Gastroesophageal sphincter (tissue), 4 donors: ENCODE results near the gene NHSL1. TPM values are rescaled to one million over a fixed set of nuclear protein-coding genes. Genes with fewer than 3 reads are reported as not detected.

ENCODE experiments used
- ATAC-seq: fragments of 150-250 bp; one replicate; pipeline ENCODE4 v1.9.1; 2016; ENCODE audit warnings: mild to moderate bottlenecking, moderate library complexity
- H3K27ac ChIP-seq, 4 donors: fragments of 200-600 bp; sonication (generic) in 3 of 4; 1 replicate in 3 of 4; 2 replicates in 1 of 4; pipeline ENCODE4 v1.5.1; 2016 to 2019
- H3K27me3 ChIP-seq: fragments of 200-600 bp; sonication (generic); one replicate; pipeline ENCODE4 v1.5.1; 2019
- H3K36me3 ChIP-seq, 2 donors: fragments of 200-600 bp; sonication (generic); one replicate each; pipeline ENCODE4 v1.5.1; 2019; ENCODE audit warnings: control low read depth in 1 of 2
- H3K4me1 ChIP-seq, 3 donors: fragments of 200-600 bp; sonication (generic); 1 replicate in 2 of 3; 2 replicates in 1 of 3; pipeline ENCODE4 v1.5.1; 2016 to 2019; ENCODE audit warnings: control low read depth in 2 of 3
- H3K4me3 ChIP-seq, 2 donors: fragments of 200-600 bp; sonication (generic); one replicate each; pipeline ENCODE4 v1.5.1; 2019; ENCODE audit warnings: mild to moderate bottlenecking in 1 of 2, moderate library complexity in 1 of 2
- H3K9me3 ChIP-seq, 3 donors: fragments of 200-600 bp; sonication (generic); one replicate each; pipeline ENCODE4 v1.5.1; 2017 to 2019; ENCODE audit warnings: control low read depth in 2 of 3
- EP300 ChIP-seq: sonication (generic); formaldehyde crosslinking; IDR thresholded peaks from one replicate; pipeline ENCODE4 v1.6.1; 2017; ENCODE audit warnings: antibody characterized with exemption, mild to moderate bottlenecking
- POLR2A ChIP-seq, 2 donors: fragments of 450-650 bp; IDR thresholded peaks; one replicate each; pipeline ENCODE4 v1.6.1; 2017; ENCODE audit warnings: antibody characterized with exemption in 2 of 2, mild to moderate bottlenecking in 2 of 2, moderate library complexity in 1 of 2
- POLR2AphosphoS5 ChIP-seq: sonication (generic); formaldehyde crosslinking; IDR thresholded peaks from one replicate; pipeline ENCODE4 v1.6.1; 2017; ENCODE audit warnings: antibody characterized with exemption
- WGBS, 2 donors: methylation state at CpG; one replicate each; pipeline ENCODE4 v1.1.5; 2018; ENCODE audit warnings: low coverage in 1 of 2; 5-methylcytosine and 5-hydroxymethylcytosine counted together
- total RNA-seq, 4 donors: library from RNA; depleted of rRNA; stranded (reverse); fragments of >200 nt; gene quantifications; one replicate each; pipeline ENCODE4 v1.1.0, GENCODE V29; 2016
- TF ChIP-seq, protein P1 (sequence below), 4 experiments: fragments of 200-600 bp in 2 of 4; fragments of 450-650 bp in 2 of 4; sonication (generic) in 1 of 4; IDR thresholded peaks; one replicate each; pipeline ENCODE4 v1.5.1; 2017 to 2019; ENCODE audit warnings: antibody characterized with exemption in 4 of 4, mild to moderate bottlenecking in 2 of 4, moderate library complexity in 2 of 4

The NHSL1 gene
- total RNA-seq, 4 donors from 2014 or later = 5.7 to 9.3 (median 7.9) TPM

DNA sequence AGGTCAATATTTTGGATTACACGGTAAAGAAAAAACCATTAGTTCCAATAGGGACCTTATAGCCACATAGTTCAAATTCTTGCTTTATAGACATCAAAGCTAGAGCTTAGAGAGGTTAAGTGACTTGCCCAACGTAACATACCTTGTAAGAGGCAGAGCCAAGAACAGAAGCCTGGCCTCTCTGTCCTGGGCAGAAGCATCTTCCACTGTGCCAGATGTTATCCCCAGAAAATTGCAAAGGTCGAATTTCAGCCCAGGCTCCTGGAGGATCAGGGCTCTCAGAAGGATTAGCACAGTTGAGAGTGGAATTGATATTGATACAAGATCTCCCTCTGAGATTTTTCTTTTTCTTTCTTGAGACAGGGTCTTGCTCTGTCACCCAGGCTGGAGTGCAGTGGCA, 115.5 kb downstream of the NHSL1 start:
- 61 to 74% methylated on average over 3 of the region's 3 CpGs for WGBS, 2 donors
- Histone ChIP-seq H3K4me1 (no peaks in the 10 kb centered on the region), H3K27ac (no peak overlapping the region), H3K27me3 (no peaks in the 10 kb centered on the region), H3K4me3 (no peak overlapping the region), H3K36me3 (no peaks in the 10 kb centered on the region), H3K9me3 (no peaks in the 10 kb centered on the region)
- TF ChIP-seq EP300 (no peak), POLR2A (IDR thresholded peaks at IDR 0.05) (no peak), POLR2AphosphoS5 (no peak)
- TF ChIP-seq, protein P1, sequence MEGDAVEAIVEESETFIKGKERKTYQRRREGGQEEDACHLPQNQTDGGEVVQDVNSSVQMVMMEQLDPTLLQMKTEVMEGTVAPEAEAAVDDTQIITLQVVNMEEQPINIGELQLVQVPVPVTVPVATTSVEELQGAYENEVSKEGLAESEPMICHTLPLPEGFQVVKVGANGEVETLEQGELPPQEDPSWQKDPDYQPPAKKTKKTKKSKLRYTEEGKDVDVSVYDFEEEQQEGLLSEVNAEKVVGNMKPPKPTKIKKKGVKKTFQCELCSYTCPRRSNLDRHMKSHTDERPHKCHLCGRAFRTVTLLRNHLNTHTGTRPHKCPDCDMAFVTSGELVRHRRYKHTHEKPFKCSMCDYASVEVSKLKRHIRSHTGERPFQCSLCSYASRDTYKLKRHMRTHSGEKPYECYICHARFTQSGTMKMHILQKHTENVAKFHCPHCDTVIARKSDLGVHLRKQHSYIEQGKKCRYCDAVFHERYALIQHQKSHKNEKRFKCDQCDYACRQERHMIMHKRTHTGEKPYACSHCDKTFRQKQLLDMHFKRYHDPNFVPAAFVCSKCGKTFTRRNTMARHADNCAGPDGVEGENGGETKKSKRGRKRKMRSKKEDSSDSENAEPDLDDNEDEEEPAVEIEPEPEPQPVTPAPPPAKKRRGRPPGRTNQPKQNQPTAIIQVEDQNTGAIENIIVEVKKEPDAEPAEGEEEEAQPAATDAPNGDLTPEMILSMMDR (IDR thresholded peaks at IDR 0.05) = no peak
- ATAC-seq = no peak

DNA sequence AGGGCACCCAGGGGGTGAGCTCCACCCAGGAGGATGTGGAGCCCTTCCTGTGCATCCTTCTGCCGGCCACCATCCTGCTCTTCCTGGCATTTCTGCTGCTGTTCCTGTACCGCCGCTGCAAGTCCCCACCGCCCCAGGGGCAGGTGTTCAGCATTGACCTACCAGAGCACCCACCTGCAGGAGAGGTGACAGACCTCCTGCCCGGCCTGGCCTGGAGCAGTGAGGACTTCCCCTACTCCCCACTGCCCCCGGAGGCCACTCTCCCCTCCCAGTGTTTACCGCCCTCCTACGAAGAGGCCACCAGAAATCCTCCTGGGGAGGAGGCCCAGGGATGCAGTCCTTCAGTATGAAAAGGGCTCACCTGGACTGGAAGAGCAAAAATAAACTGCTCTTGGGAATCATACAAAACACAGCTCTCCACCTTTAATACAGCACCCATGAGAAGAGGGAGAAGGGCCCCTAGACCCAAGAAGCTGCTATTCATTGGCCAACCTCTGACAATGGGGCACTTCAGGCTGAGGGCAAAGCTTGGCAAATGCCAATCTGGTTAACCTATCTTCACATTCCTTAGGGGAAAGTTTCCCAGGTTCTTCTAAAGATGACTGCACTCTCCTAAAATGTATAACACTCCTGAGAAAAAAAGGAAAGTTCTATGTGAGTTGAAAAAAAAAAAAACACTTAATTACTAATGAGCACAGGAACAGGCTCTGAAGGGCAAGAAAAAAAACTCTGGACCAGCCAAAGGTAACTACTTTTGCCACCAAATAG, 116.6 kb downstream of the NHSL1 start:
- TF ChIP-seq POLR2AphosphoS5 = no peak
- TF ChIP-seq, protein P1 (IDR thresholded peaks at IDR 0.05) = no peak
- TF ChIP-seq POLR2A (IDR thresholded peaks at IDR 0.05) = no peak
- no peak for TF ChIP-seq EP300
- H3K4me1 ChIP-seq = no peaks in the 10 kb centered on the region
- H3K36me3 ChIP-seq = no peaks in the 10 kb centered on the region
- H3K27me3 ChIP-seq = no peaks in the 10 kb centered on the region
- H3K27ac ChIP-seq = no peak overlapping the region
- H3K9me3 ChIP-seq = no peaks in the 10 kb centered on the region
- no peak overlapping the region for H3K4me3 ChIP-seq
- WGBS, 2 donors = 43 to 67% methylated on average over 1 to 3 of the region's 8 CpGs
- ATAC-seq = no peak

DNA sequence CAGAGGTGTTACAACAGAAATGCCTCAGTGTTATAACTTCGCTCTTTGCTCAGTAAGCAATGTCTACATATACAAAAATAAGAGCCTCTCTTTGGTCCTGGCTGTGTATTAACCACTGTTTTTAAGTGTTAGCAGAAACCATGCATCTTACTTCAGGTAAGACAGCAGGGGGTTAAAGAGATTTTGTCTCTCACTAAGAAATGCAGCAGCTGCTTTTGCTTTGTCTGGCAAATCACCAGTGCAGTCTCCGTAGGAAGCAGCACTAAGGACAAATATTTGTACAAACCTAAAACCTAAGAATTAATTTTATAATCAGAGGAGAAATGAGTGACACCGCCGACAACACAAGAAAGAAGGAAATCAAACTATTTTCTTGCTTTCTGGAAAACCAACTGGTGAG, 120.8 kb downstream of the NHSL1 start:
- no peaks in the 10 kb centered on the region for H3K9me3 ChIP-seq
- no peak overlapping the region for H3K27ac ChIP-seq
- no peak for ATAC-seq
- H3K4me3 ChIP-seq = no peak overlapping the region
- TF ChIP-seq, protein P1 (IDR thresholded peaks at IDR 0.05) = no peak
- TF ChIP-seq POLR2A (IDR thresholded peaks at IDR 0.05) (no peak), POLR2AphosphoS5 (no peak), EP300 (no peak)
- H3K27me3 ChIP-seq = no peaks in the 10 kb centered on the region
- no peaks in the 10 kb centered on the region for H3K4me1 ChIP-seq
- 64 to 67% methylated on average over 4 of the region's 4 CpGs for WGBS, 2 donors
- no peaks in the 10 kb centered on the region for H3K36me3 ChIP-seq

DNA sequence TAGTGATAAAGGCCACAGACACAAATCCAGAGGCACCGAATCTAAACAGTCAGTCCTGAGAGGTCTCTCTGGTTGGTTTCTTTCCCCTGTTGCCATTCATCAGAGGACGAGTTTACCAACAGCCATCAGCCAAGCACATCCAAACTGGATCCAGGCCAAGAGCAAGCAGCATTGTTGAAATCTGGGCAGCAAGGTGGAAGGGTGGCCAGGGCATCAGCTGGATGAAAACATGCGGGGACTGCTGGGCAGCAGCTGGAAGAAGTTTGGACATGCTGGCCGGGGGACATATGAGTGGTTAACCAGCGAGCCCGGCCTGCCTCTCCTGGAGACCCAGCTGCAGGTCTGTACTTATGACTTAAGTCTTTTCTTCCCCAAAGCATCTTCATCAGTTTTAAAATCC, 121.5 kb downstream of the NHSL1 start, which contains the start of gene SMIM28:
TSS of gene SMIM28 (plus strand) at position 62 of the 400 bp plus-strand sequence. CDS start at position 230, 168 bp downstream.
- Histone ChIP-seq H3K36me3 (no peaks in the 10 kb centered on the region), H3K4me3 (no peak within 1 kb of the TSS), H3K27me3 (no peaks in the 10 kb centered on the region), H3K4me1 (no peaks in the 10 kb centered on the region), H3K9me3 (no peaks in the 10 kb centered on the region), H3K27ac (no peak within 1 kb of the TSS)
- TF ChIP-seq POLR2A (IDR thresholded peaks at IDR 0.05) = no peak
- no peak for TF ChIP-seq EP300
- TF ChIP-seq, protein P1 (IDR thresholded peaks at IDR 0.05) = no peak
- no peak for TF ChIP-seq POLR2AphosphoS5
- 90 to 100% methylated on average over 1 to 2 of the region's 6 CpGs for WGBS, 2 donors
- ATAC-seq = no peak

DNA sequence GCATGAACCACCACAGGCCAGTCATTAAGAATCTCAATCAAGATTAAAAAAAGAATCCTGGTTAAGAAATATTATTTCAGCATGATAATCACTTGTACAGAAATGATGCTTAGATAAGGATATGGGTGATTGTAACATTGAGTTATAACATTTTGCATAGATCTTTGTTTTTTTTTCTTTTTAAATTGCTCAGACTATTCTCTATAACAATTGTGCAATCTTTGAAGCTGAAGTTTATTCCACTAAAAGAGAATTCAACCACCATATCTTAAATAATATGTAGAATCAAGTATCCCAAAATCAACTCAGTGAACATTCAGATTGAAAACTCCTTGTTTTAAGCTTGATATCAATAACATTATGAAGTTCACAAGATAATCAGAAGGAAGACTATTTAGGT, 122.3 kb downstream of the NHSL1 start:
- ATAC-seq = no peak
- no peak for TF ChIP-seq EP300
- TF ChIP-seq POLR2AphosphoS5 = no peak
- TF ChIP-seq POLR2A (IDR thresholded peaks at IDR 0.05) = no peak
- TF ChIP-seq, protein P1 (IDR thresholded peaks at IDR 0.05) = no peak
- no peaks in the 10 kb centered on the region for H3K27me3 ChIP-seq

More for the DNA sequence above, 122.3 kb downstream of the NHSL1 start:
- Histone ChIP-seq H3K27ac (no peak overlapping the region), H3K9me3 (no peaks in the 10 kb centered on the region), H3K4me3 (no peak overlapping the region), H3K36me3 (no peaks in the 10 kb centered on the region), H3K4me1 (no peaks in the 10 kb centered on the region)
